BLaER1 (cell line): Measurements from ENCODE around the gene SNAI3.

ENCODE experiments used
- H3K27ac ChIP-seq: shearing (Covaris generic); formaldehyde crosslinking; 2 replicates; pipeline ENCODE4 v1.8.1; 2022
- H3K27me3 ChIP-seq: shearing (Covaris generic); formaldehyde crosslinking; 2 replicates; pipeline ENCODE4 v1.8.1; 2022
- H3K36me3 ChIP-seq: shearing (Covaris generic); formaldehyde crosslinking; 2 replicates; pipeline ENCODE4 v1.8.1; 2022
- H3K4me1 ChIP-seq: shearing (Covaris generic); formaldehyde crosslinking; 2 replicates; pipeline ENCODE4 v1.8.1; 2022
- H3K4me2 ChIP-seq: shearing (Covaris generic); formaldehyde crosslinking; 2 replicates; pipeline ENCODE4 v1.8.1; 2022
- H3K4me3 ChIP-seq: shearing (Covaris generic); formaldehyde crosslinking; 2 replicates; pipeline ENCODE4 v1.8.1; 2022
- H3K9ac ChIP-seq: shearing (Covaris generic); formaldehyde crosslinking; 2 replicates; pipeline ENCODE4 v1.8.1; 2022
- H3K9me3 ChIP-seq: shearing (Covaris generic); formaldehyde crosslinking; 2 replicates; pipeline ENCODE4 v1.8.1; 2022
- H4K20me1 ChIP-seq: shearing (Covaris generic); formaldehyde crosslinking; 2 replicates; pipeline ENCODE4 v1.8.1; 2022
- Cebpa-rat ChIP-seq: shearing (Covaris generic); IDR thresholded peaks from 2 replicates; pipeline ENCODE4 v1.8.1; 2022

SNAI3 gene

GRCh38 chr16:88686439-88687253 is at the start of gene SNAI3:
TSS of gene SNAI3 (minus strand) at chr16:88686507. CDS start at chr16:88686406, 101 bp downstream.
- Histone ChIP-seq H3K27ac (peak within 1 kb of the TSS; percentile 59; the same call in 1 of the 2 replicates), H3K4me1 (peaks cover 54% of the 10 kb centered on the region), H3K9ac (peak within 1 kb of the TSS; percentile 76), H3K4me2 (peak within 1 kb of the TSS; percentile 99), H3K27me3 (no peaks in the 10 kb centered on the region; the same call in 1 of the 2 replicates), H3K4me3 (peak within 1 kb of the TSS; percentile 74), H3K9me3 (no peaks in the 10 kb centered on the region), H3K36me3 (no peaks in the 10 kb centered on the region), H4K20me1 (no peaks in the 10 kb centered on the region)
- no peak for TF ChIP-seq Cebpa-rat

- Histone ChIP-seq H3K9ac (no peak overlapping the region), H3K9me3 (no peaks in the 10 kb centered on the region), H4K20me1 (peaks cover 93% of the 10 kb centered on the region), H3K4me2 (no peak overlapping the region), H3K4me3 (no peak overlapping the region), H3K36me3 (peaks cover 88% of the 10 kb centered on the region), H3K4me1 (peaks cover 49% of the 10 kb centered on the region), H3K27ac (no peak overlapping the region), H3K27me3 (no peaks in the 10 kb centered on the region)
- no peak for TF ChIP-seq Cebpa-rat
These were observed 49.8 kb upstream of the SNAI3 start for GRCh38 chr16:88736088-88736487.

GRCh38 chr16:88735616-88736015 is 49.3 kb upstream of the SNAI3 start:
- Histone ChIP-seq H3K4me2 (no peak overlapping the region), H3K9ac (no peak overlapping the region), H3K27me3 (no peaks in the 10 kb centered on the region), H3K36me3 (peaks cover 88% of the 10 kb centered on the region), H4K20me1 (peaks cover 93% of the 10 kb centered on the region), H3K9me3 (no peaks in the 10 kb centered on the region), H3K4me1 (peaks cover 49% of the 10 kb centered on the region), H3K27ac (no peak overlapping the region), H3K4me3 (no peak overlapping the region)
- no peak for TF ChIP-seq Cebpa-rat

- H3K27me3 ChIP-seq: no peaks in the 10 kb centered on the region
- H3K4me1 ChIP-seq: peaks cover 45% of the 10 kb centered on the region
- no peak overlapping the region for H3K9ac ChIP-seq
- H4K20me1 ChIP-seq: peaks cover 90% of the 10 kb centered on the region
- no peaks in the 10 kb centered on the region for H3K9me3 ChIP-seq
- H3K27ac ChIP-seq: no peak overlapping the region
- H3K4me2 ChIP-seq: no peak overlapping the region
- no peak for TF ChIP-seq Cebpa-rat
- H3K36me3 ChIP-seq: peaks cover 88% of the 10 kb centered on the region
- H3K4me3 ChIP-seq: no peak overlapping the region
These were observed 48.8 kb upstream of the SNAI3 start for GRCh38 chr16:88735121-88735520.

GRCh38 chr16:88734361-88734728 is 48.0 kb upstream of the SNAI3 start:
- Histone ChIP-seq H3K4me1 (peaks cover 38% of the 10 kb centered on the region), H3K36me3 (peaks cover 86% of the 10 kb centered on the region), H4K20me1 (peaks cover 82% of the 10 kb centered on the region), H3K4me2 (no peak overlapping the region), H3K27ac (no peak overlapping the region), H3K9me3 (no peaks in the 10 kb centered on the region), H3K4me3 (no peak overlapping the region), H3K27me3 (no peaks in the 10 kb centered on the region), H3K9ac (no peak overlapping the region)
- TF ChIP-seq Cebpa-rat: no peak

- no peak overlapping the region for H3K4me3 ChIP-seq
- no peak overlapping the region for H3K9ac ChIP-seq
- H3K9me3 ChIP-seq: no peaks in the 10 kb centered on the region
- no peak overlapping the region for H3K27ac ChIP-seq
- no peak overlapping the region for H3K4me2 ChIP-seq
- H3K27me3 ChIP-seq: no peaks in the 10 kb centered on the region
- peaks cover 77% of the 10 kb centered on the region for H4K20me1 ChIP-seq
- TF ChIP-seq Cebpa-rat: no peak
- peaks cover 32% of the 10 kb centered on the region for H3K4me1 ChIP-seq
- H3K36me3 ChIP-seq: peaks cover 84% of the 10 kb centered on the region
These were observed 47.5 kb upstream of the SNAI3 start for GRCh38 chr16:88733630-88734360.

GRCh38 chr16:88732961-88733294 is 46.6 kb upstream of the SNAI3 start:
- Histone ChIP-seq H3K27me3 (no peaks in the 10 kb centered on the region), H3K36me3 (peaks cover 81% of the 10 kb centered on the region), H3K4me1 (peaks cover 28% of the 10 kb centered on the region), H3K9ac (no peak overlapping the region), H4K20me1 (peaks cover 68% of the 10 kb centered on the region), H3K27ac (no peak overlapping the region), H3K9me3 (no peaks in the 10 kb centered on the region), H3K4me2 (no peak overlapping the region), H3K4me3 (no peak overlapping the region)
- no peak for TF ChIP-seq Cebpa-rat

- no peaks in the 10 kb centered on the region for H3K27me3 ChIP-seq
- H3K4me3 ChIP-seq: no peak overlapping the region
- H3K9me3 ChIP-seq: no peaks in the 10 kb centered on the region
- H3K4me2 ChIP-seq: no peak overlapping the region
- peaks cover 63% of the 10 kb centered on the region for H4K20me1 ChIP-seq
- peaks cover 81% of the 10 kb centered on the region for H3K36me3 ChIP-seq
- no peak overlapping the region for H3K27ac ChIP-seq
- peaks cover 27% of the 10 kb centered on the region for H3K4me1 ChIP-seq
- no peak overlapping the region for H3K9ac ChIP-seq
- no peak for TF ChIP-seq Cebpa-rat
These were observed 46.1 kb upstream of the SNAI3 start for GRCh38 chr16:88732172-88732960.

GRCh38 chr16:88731699-88732098 is 45.4 kb upstream of the SNAI3 start:
- Histone ChIP-seq H3K4me2 (peak overlapping the region; percentile 5; the same call in 1 of the 2 replicates), H3K36me3 (peaks cover 84% of the 10 kb centered on the region), H3K27ac (no peak overlapping the region), H3K4me3 (no peak overlapping the region), H4K20me1 (peaks cover 57% of the 10 kb centered on the region), H3K27me3 (no peaks in the 10 kb centered on the region), H3K9me3 (no peaks in the 10 kb centered on the region), H3K4me1 (peaks cover 21% of the 10 kb centered on the region), H3K9ac (no peak overlapping the region)
- no peak for TF ChIP-seq Cebpa-rat
